NCI-H1417 (cell line): ENCODE results near the gene MARCHF6.
"Not testable (repeated sequence)": the region's sequence is repeated elsewhere in the genome, so short reads cannot be mapped to it uniquely, and the experiment has no call there.

Experiments used
- DNase-seq, 3 experiments: peaks; one replicate each; lab custom pipeline; 2025; lab: John Stamatoyannopoulos, UW

Gene MARCHF6

GRCh38 chr5:10381803-10382202 is 28.3 kb downstream of the MARCHF6 start:
- DNase-seq = no peak

DNA sequence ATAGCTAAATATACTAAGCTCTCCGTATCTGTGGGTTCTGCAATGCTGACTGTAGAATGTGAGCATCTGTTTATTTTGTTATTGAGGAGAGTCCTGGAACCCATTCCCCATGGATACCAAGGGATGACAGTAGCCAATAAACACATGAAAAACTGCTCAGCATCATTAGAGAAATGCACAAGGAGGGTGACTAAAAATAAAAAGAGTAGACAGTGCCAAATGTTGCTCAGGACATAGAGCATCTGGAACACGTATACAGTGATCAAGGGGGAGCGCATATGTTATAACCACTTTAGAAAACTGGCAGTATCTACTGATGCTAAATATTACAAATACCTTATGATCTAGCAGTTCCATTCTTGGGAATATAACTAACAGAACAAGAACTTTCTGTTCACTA is 31.0 kb downstream of the MARCHF6 start:
- DNase-seq = no peak

GRCh38 chr5:10387690-10388089 is 34.2 kb downstream of the MARCHF6 start:
- no peak for DNase-seq

DNA sequence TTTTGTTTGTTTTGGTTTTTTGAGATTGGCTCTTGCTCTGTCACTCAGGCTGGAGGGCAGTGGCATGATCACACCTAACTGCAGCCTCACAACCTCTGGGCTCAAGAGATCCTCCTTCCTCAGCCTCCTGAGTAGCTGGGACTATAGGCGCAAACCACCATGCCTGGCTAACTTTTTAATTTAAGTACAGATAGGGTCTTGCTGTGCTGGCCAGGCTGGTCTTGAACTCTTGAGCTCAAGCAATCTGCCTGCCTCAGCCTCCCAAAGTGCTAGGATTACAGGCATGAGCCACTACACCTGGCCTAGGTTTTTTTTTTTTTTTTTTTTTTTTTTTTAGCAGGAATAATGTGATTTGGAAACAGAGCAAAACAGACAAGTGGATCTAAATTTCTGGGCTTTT is 37.6 kb downstream of the MARCHF6 start:
- no peak for DNase-seq

DNA sequence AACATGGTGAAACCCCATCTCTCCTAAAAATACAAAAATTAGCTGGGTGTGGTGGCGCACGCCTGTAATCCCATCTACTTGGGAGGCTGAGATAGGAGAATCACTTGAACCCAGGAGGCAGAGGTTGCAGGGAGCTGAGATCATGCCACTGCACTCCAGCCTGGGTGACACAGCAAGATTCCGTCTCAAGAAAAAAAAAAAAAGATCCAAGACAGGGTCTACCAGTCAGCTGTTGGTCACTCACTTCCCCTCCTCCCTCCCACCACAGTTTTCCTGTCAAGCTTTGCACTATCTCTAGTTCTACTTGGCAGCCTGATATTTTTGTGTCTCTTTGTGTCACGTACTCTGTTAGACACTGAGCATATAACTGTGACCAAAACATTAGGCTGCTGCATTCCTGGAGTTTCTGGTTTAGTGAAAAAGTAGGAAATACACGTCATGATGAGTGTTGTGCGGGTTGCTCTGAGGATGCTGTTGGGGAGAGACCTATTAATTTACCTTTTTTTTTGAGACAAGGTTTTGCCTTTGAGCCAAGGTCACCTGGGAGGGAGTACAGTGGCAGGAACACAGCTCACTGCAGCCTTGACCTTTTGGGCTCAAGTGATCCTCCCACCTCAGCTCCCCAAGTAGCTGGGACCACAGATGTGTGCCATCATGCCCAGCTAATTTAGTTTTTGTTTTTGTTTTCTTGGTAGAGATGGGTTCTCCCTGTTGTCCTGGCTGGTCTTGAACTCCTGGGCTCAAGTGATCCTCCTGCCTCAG is 39.3 kb downstream of the MARCHF6 start:
- DNase-seq = not testable (repeated sequence)

DNA sequence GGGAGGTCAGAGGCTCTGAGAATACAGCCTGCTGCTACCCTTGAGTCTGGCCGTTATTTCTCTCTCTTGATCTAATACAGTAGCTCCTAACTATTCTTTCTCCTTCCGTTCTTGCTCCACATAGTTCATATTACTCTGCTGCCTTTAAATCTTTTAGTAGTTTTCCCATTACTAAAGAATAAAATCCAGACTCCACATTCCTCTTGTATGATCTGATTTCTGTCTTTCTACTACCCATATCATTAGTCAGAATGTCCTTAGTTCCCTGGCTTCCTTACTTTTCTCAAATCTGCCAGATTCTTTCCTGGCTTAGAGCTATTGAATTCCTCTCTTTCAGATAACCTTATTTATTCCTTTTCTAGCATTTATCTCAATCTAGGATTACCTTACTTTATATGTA is 40.0 kb downstream of the MARCHF6 start:
- DNase-seq = no peak

DNA sequence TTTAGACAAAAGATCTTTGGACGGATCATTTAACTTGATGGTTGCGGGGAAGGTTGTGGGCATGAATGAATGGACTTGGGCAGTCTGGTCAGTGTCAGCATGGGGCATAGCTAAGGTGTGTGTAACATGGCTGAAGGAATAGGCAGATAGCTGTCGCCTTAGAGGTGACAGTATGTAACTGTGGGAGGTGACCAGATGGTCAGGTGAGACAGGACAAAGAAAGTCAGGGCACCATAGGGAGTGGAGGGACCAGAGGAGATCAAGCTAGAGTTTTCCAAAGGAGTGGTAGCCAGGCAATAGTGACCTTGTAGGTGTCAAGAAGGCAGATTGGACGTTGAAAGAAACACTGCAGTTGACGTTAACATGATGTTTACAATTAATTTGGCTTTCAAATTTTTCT is 43.1 kb downstream of the MARCHF6 start:
- DNase-seq = no peak

DNA sequence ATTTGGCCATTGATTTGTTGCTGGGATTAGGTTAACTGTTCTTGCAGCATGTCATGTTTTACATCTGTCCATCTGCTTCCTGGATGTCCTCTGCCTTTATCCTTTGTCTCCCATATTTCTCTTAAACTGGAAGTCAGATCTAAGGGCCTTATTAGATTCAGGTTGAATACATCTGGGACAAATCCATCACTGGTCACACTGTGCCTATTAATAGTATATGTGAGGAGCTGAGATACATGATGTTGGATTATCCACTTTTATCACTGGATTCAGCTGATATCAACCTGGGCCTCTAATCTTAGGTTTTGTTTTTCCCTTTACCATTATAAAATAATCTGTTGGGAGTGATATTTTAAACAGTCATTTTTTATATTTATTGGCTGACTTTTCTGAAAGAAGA is 46.3 kb downstream of the MARCHF6 start:
- no peak for DNase-seq

GRCh38 chr5:10400411-10400810 is 46.9 kb downstream of the MARCHF6 start:
- DNase-seq = no peak

DNA sequence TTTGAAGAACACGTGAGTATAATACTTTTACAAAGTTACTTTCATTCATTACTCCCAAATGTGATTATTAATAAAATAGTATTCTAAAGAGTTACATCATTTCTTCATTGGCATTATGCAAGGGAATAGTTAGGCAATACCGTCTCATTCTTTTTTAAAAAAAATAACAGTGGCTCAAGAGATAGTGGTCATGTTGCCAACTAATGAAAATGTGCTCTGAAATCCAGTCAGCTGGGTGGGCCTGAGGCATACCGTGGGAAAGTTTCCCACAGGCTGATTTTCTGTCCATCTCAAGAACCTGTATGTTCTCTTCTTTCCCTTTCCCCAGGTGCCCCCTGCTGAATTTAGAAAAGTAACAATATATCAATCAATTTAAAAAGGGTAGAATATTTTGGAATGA is 47.3 kb downstream of the MARCHF6 start:
- DNase-seq = peak in 1 of 3 experiments; percentile 13

DNA sequence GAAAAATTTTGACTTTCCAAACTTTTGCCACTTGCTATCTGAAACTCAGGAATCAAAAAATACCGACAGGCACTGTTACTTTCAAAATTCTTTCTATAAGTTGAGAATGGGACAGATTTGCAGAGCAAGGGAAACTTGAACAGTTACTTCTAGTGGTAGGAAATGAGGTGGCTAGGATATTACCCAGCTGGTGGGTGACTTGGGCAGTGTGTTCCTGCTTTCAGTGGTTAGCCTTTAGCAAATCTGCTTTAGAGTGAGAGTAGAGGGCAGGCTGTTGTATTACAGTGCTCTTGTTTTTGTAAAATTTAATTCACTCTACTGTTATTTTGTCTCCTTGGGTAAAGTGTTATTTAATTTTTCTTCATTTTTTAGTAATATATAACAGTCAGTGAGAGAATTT is 48.0 kb downstream of the MARCHF6 start:
- no peak for DNase-seq
